Measurements from ENCODE around the gene PSME3.

DNA sequence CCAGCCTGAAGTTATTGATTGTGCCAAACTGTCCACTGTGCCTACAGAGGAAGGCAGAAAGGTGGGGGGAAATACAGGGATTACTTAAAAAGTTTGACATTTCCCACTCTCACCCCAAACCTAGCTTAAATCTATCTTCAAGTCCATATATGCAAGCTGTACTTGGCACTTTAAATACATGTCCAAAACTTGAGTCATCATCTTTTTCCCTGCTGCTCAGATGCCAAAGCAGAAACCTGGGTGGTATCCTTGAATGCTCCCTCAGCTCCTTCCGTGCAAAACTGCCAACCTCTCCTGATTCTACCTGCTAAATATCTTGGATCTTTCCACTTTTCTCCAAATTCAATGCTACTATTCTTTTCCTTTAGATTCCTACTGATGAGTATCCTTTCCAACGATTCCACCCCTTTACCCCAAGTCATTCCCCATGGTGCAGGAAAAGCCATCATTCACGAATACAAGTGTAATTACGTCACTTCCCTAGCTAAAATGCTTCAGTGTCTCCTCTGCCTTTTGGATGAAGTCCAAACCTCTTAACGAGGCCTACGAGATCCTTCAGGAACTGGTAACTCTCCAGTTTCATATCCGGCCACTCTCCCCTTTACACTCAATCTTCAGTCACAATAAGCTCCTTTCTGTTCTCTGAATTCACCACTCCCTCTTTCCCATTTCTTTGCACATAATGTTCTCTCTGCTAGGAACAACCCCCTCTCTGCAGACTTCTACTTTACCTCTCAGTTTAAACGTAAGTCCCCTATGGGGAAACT is 18.4 kb upstream of the PSME3 start:
- TF ChIP-seq, protein P1, sequence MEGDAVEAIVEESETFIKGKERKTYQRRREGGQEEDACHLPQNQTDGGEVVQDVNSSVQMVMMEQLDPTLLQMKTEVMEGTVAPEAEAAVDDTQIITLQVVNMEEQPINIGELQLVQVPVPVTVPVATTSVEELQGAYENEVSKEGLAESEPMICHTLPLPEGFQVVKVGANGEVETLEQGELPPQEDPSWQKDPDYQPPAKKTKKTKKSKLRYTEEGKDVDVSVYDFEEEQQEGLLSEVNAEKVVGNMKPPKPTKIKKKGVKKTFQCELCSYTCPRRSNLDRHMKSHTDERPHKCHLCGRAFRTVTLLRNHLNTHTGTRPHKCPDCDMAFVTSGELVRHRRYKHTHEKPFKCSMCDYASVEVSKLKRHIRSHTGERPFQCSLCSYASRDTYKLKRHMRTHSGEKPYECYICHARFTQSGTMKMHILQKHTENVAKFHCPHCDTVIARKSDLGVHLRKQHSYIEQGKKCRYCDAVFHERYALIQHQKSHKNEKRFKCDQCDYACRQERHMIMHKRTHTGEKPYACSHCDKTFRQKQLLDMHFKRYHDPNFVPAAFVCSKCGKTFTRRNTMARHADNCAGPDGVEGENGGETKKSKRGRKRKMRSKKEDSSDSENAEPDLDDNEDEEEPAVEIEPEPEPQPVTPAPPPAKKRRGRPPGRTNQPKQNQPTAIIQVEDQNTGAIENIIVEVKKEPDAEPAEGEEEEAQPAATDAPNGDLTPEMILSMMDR (IDR thresholded peaks at IDR 0.05; ENCODE audit: low read depth, low read length, missing input control): no peak
- no peak for TF ChIP-seq TAF1 (conservative IDR thresholded peaks at IDR 0.05)
- TF ChIP-seq GABPA (IDR thresholded peaks at IDR 0.05 in 1 of 2, conservative IDR thresholded peaks at IDR 0.05 in 1 of 2): no peak
- TF ChIP-seq JUND (IDR thresholded peaks at IDR 0.05): no peak

All from liver (tissue), 3 donors.